ENCODE measurements around the gene ADGRG3. TPM values are rescaled to one million over a fixed set of nuclear protein-coding genes. Genes with fewer than 3 reads are reported as not detected.
A peak's percentile ranks its signal among the peaks of the same experiment; 100 is the strongest.

The ADGRG3 gene
- total and polyA plus RNA-seq, 11 donors, result 0.12 to 1.4 (median 0.53) TPM

DNA sequence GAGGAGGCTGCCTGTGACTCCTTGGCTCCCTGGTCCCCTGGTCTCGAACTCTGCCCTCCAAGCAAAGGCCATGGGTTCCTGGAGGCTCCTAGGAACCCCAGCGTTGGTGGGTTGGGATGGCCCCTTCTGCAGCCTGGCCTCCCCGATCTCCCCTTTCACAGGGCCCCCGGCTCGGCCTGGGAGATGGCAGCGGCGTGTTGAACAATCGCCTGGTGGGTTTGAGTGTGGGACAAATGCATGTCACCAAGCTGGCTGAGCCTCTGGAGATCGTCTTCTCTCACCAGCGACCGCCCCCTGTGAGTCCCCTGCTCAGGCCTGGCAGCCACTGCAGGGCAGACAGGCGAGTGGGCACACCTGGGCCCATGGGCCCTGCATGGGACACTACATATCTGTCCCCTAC lies 10.9 kb downstream of the ADGRG3 start:
- no peaks in the 10 kb centered on the region for H3K36me3 ChIP-seq
- peak in 2 of 5 donors; percentile 5 to 51 for DNase-seq
- intact Hi-C loops (cut with DNase I), result no loop called here
- peaks cover 0 to 13% (median 4%) of the 10 kb centered on the region in 12 donors for H3K4me1 ChIP-seq
- ATAC-seq, result no peak
- H3K4me3 ChIP-seq, result no peak overlapping the region
- TF ChIP-seq, protein P1, sequence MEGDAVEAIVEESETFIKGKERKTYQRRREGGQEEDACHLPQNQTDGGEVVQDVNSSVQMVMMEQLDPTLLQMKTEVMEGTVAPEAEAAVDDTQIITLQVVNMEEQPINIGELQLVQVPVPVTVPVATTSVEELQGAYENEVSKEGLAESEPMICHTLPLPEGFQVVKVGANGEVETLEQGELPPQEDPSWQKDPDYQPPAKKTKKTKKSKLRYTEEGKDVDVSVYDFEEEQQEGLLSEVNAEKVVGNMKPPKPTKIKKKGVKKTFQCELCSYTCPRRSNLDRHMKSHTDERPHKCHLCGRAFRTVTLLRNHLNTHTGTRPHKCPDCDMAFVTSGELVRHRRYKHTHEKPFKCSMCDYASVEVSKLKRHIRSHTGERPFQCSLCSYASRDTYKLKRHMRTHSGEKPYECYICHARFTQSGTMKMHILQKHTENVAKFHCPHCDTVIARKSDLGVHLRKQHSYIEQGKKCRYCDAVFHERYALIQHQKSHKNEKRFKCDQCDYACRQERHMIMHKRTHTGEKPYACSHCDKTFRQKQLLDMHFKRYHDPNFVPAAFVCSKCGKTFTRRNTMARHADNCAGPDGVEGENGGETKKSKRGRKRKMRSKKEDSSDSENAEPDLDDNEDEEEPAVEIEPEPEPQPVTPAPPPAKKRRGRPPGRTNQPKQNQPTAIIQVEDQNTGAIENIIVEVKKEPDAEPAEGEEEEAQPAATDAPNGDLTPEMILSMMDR (IDR thresholded peaks at IDR 0.05), result no peak
- no peak for TF ChIP-seq POLR2A (IDR thresholded peaks at IDR 0.05)
- 72 to 85% (median 81%) methylated on average over 10 to 12 of the region's 12 CpGs for WGBS, 4 donors
- H3K9me3 ChIP-seq, result no peaks in the 10 kb centered on the region
- no peaks in the 10 kb centered on the region for H3K27me3 ChIP-seq
- no peak overlapping the region for H3K27ac ChIP-seq

DNA sequence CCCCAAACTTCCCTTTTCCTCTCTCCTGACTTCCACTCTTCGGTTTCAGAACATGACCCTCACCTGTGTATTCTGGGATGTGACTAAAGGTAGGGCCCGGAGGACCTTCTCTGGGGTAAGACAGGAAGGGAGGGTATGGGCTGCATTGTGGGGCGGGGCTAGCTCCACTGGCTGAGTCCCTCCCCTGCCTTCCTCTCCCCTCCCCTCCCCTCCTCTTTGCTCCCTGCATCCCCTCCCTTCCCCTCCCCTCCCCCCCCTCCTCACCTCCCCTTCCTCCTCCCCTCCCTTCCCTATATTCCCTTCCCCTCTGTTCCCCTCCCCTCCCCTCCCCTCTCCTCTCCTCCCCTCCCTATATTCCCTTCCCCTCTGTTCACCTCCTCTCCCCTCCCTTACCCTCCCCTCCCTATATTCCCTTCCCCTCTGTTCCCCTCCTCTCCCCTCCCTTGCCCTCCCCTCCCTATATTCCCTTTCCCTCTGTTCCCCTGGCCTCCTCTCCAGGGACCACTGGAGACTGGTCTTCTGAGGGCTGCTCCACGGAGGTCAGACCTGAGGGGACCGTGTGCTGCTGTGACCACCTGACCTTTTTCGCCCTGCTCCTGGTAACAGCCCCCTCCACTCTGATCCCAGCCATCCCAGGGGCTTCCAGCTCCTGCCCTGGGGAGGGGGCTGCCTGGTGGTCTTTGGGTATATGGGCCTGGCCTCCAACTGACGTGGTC lies 11.8 kb downstream of the ADGRG3 start:
- Histone ChIP-seq H3K27ac (no peak overlapping the region), H3K4me3 (no peak overlapping the region), H3K4me1 (peaks cover 0 to 13% (median 4%) of the 10 kb centered on the region in 12 donors), H3K9me3 (no peaks in the 10 kb centered on the region), H3K27me3 (no peaks in the 10 kb centered on the region), H3K36me3 (no peaks in the 10 kb centered on the region)
- WGBS, 4 donors, result 65 to 82% (median 70%) methylated on average over 6 to 7 of the region's 7 CpGs
- DNase-seq, result peak in 1 of 5 donors; percentile 4
- no peak for ATAC-seq
- intact Hi-C loops (cut with DNase I), result no loop called here
- TF ChIP-seq POLR2A (IDR thresholded peaks at IDR 0.05), result no peak
- TF ChIP-seq, protein P1 (IDR thresholded peaks at IDR 0.05), result no peak

DNA sequence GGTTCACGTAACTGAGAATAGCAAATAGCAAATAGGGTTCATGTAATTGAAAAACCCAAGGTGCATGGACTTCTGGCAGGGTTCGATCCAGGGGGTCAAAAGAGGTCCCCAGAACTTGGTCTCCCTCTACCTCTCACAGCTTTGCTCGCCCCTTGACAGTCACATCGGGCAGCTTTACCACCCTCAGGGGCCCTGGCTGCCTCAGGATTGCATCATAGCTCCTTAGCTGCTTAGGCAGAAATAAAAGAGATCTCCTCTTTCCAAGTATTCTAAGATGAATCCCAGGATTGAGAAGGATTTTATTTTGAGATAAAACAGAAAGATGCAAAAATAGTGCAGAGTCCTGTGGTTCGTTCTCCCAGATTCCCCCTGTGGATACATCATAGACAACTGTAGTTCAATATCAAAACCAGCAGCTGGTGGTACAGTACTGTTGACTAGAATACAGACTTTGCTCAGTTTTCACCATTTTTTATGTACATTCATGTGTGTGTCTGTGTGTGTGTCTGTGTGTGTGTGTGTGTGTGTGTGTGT lies 12.8 kb downstream of the ADGRG3 start:
- peaks cover 0 to 6% (median 4%) of the 10 kb centered on the region in 12 donors for H3K4me1 ChIP-seq
- no peak overlapping the region for H3K27ac ChIP-seq
- DNase-seq (peak in 1 of 5 donors; percentile 12), ATAC-seq (no peak)
- H3K27me3 ChIP-seq, result no peaks in the 10 kb centered on the region
- WGBS, 4 donors, result 83 to 87% (median 84%) methylated on average over 5 of the region's 5 CpGs
- TF ChIP-seq, protein P1 (IDR thresholded peaks at IDR 0.05), result no peak
- no peak for TF ChIP-seq POLR2A (IDR thresholded peaks at IDR 0.05)
- H3K4me3 ChIP-seq, result no peak overlapping the region
- H3K36me3 ChIP-seq, result no peaks in the 10 kb centered on the region
- intact Hi-C loops (cut with DNase I), result no loop called here
- no peaks in the 10 kb centered on the region for H3K9me3 ChIP-seq

DNA sequence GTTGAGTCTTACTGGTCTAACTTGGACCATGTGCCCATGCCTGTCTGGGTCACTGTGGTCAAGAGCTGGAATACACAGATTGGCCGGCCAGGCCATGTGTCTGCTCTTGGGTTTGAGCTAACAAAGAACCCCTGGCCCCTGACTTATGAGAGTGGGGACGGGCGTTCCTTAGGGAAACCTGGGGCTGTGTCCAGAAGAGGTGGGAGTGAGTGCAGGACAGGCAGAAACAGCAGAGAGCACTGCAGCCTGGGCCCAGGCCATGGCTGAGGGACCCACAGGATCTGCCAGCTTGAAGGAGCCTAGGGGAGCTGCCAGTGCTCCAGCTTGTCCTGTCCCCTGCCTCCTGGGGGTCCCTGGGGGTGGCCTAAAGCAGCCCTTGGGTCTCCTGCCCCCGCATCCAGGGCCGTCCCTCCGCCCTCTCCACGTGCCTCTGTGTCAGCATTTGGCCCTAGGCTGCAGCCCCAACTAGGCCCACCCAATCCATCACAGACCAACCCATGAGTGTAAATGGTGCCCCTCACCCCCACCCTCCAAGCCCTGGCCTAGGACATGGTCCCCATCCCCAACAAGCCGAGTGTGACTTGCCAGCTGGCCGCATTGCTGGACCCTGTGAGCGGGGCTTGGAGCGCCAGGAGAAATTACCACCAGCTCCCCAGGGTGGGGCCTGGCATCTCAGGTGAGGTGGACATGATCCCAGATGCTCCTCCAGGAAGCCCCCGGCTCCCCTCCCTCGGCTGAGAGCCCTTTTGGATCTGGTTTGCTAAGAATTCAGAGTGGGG lies 14.0 kb downstream of the ADGRG3 start:
- DNase-seq, result no peak

More for the DNA sequence above, 14.0 kb downstream of the ADGRG3 start:
- Histone ChIP-seq H3K4me3 (no peak overlapping the region), H3K27ac (no peak overlapping the region), H3K36me3 (no peaks in the 10 kb centered on the region), H3K27me3 (no peaks in the 10 kb centered on the region), H3K4me1 (peaks cover 0 to 6% (median 0%) of the 10 kb centered on the region in 12 donors), H3K9me3 (no peaks in the 10 kb centered on the region)
- 90 to 95% (median 93%) methylated on average over 11 to 13 of the region's 13 CpGs for WGBS, 4 donors
- intact Hi-C loops (cut with DNase I), result no loop called here
- TF ChIP-seq, protein P1 (IDR thresholded peaks at IDR 0.05), result no peak
- TF ChIP-seq POLR2A (IDR thresholded peaks at IDR 0.05), result no peak
- ATAC-seq, result no peak
